ENCODE data around the gene CCL14. TPM values are rescaled to one million over a fixed set of nuclear protein-coding genes. Genes with fewer than 3 reads are reported as not detected.

CCL14 gene
- total and polyA plus RNA-seq, 2 of the 8 experiments (the other 6 are each of a cell fraction or from before 2014, with no cell fraction given), result not detected

DNA sequence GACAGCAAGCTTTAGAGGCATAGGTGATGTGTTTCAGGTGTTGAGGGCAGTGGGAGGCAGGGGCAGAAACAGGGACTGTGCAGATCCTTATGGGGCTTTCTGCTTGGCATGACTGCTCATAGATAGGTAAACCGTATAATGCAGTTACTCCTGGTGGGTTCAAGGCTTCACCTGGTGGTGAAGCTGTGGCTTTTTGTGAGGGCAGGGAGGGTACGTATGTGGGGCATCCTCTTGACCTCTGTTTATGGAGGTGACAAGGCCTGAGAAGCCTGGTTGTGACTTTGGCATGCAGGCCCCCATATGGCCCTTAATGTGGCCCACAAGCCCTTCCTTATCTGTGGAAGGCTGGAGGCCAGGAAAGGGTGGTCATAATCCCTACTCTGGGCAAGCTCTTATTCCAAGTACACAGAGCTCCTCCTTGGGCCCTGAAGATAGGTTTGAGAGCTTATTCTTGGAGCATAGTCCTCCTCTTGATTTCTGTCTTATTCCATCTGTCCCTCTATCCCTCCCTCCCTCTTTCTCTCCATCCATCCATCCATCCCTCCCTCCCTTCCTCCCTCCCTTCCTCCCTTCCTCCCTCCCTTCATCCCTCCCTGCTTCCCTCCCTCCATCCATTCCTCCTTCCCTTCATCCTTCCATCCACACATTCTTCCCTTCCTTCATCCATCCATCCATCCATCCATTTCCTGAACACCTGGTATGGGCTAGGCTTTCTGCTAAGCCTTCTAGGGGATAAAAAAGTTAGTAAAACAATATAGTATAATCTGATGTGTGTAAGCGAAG, 3.9 kb downstream of the CCL14 start:
- Histone ChIP-seq H4K20me1 (replicated peaks in 1 of 2; ENCODE audit: control insufficient read depth in 1 of 2, insufficient read depth in 2 of 2, low read length in 2 of 2) (no peaks in the 10 kb centered on the region), H3K4me1 (replicated peaks in 1 of 4; ENCODE audit: control insufficient read depth in 3 of 4, insufficient read depth in 4 of 4, low read length in 3 of 4) (no peaks in the 10 kb centered on the region), H2BK20ac (ENCODE audit: low read length) (no peak overlapping the region), H3K4me3 (ENCODE audit: extremely low read depth in 1 of 4, insufficient read depth in 2 of 4, low read depth in 3 of 4, low read length in 4 of 4) (no peak overlapping the region), H2BK120ac (replicated peaks; ENCODE audit: low read depth, low read length) (no peak overlapping the region), H4K8ac (ENCODE audit: extremely low read depth, insufficient read depth, low read length) (no peak overlapping the region), H2BK15ac (ENCODE audit: low read length) (no peak overlapping the region), H4K91ac (replicated peaks; ENCODE audit: insufficient read length, low read length) (no peak overlapping the region), H3K36me3 (ENCODE audit: control insufficient read depth in 2 of 4, insufficient read depth in 4 of 4, low read length in 3 of 4) (no peaks in the 10 kb centered on the region), H3K27me3 (replicated peaks in 1 of 4; ENCODE audit: control insufficient read depth in 3 of 4, extremely low read depth in 1 of 4, insufficient read depth in 3 of 4, low read length in 3 of 4) (no peaks in the 10 kb centered on the region), H3K23ac (ENCODE audit: insufficient read length) (no peak overlapping the region), H3K18ac (ENCODE audit: extremely low read depth, low read length) (no peak overlapping the region), H4K5ac (ENCODE audit: insufficient read length, low read depth, low read length) (no peak overlapping the region), H2AFZ (ENCODE audit: low read length) (no peak overlapping the region), H3K4me2 (ENCODE audit: insufficient read depth in 1 of 2, low read depth in 2 of 2, low read length in 2 of 2) (no peak overlapping the region), H3K79me2 (ENCODE audit: control insufficient read depth in 1 of 2, insufficient read depth in 2 of 2, low read length in 2 of 2) (no peaks in the 10 kb centered on the region), H3K27ac (ENCODE audit: low read depth, low read length) (no peak overlapping the region), H3K4ac (replicated peaks; ENCODE audit: insufficient read length, low read depth, low read length) (no peak overlapping the region), H2BK5ac (ENCODE audit: low read depth, low read length) (no peak overlapping the region), H2BK12ac (ENCODE audit: low read depth, low read length) (no peak overlapping the region), H3K23me2 (ENCODE audit: low read depth, low read length) (no peaks in the 10 kb centered on the region), H3K9ac (replicated peaks in 1 of 4; ENCODE audit: extremely low read depth in 1 of 4, low read depth in 3 of 4, low read length in 3 of 4) (no peak overlapping the region), H3K56ac (replicated peaks; ENCODE audit: insufficient read length, low read depth, low read length) (no peak overlapping the region), H3K14ac (ENCODE audit: insufficient read length) (no peak overlapping the region), H3K9me3 (ENCODE audit: insufficient read depth in 2 of 2, low read depth in 1 of 2, low read length in 1 of 2) (no peaks in the 10 kb centered on the region), H3K79me1 (ENCODE audit: low read depth, low read length) (no peaks in the 10 kb centered on the region), H2AK5ac (ENCODE audit: low read depth, low read length) (no peak overlapping the region)
- ChIA-PET CTCF (ENCODE audit: partially characterized antibody) (interaction anchor here (0.7 to 2.4 kb wide), 9 partner anchors 12 to 172 kb away, joined by 3 to 13 read pairs (median 4); no protein-coding TSS in a partner anchor), POLR2A (ENCODE audit: partially characterized antibody) (interaction anchor here (0.6 kb wide), 1 partner anchor 1764 kb away, joined by 4 read pairs; no protein-coding TSS in a partner anchor)
- DNase-seq (ENCODE audit: low read depth in 1 of 2, low spot score in 2 of 2) (no peak), FAIRE-seq (no peak)
- 88% methylated on average over 3 of the region's 3 CpGs; no CpG with 5 or more reads in 1 of the 2 experiments for WGBS, 2 experiments (ENCODE audit: extremely low coverage in 1 of 2, insufficient coverage in 1 of 2, insufficient read length in 1 of 2, insufficient replicate concordance in 2 of 2, low coverage in 1 of 2, low lambda C conversion rate in 2 of 2, missing lambda C conversion rate in 1 of 2)
- TF ChIP-seq EP300 (IDR thresholded peaks at IDR 0.05; ENCODE audit: borderline replicate concordance in 1 of 2, low read depth in 2 of 2, low read length in 2 of 2) (no peak), ASH2L (IDR thresholded peaks at IDR 0.05; ENCODE audit: low read length) (no peak), YY1 (IDR thresholded peaks at IDR 0.05; ENCODE audit: low read depth, low read length) (no peak), CTBP2 (IDR thresholded peaks at IDR 0.05; ENCODE audit: borderline replicate concordance, insufficient read depth, insufficient read length, low read length) (no peak)
